A673 (cell line): Measurements from ENCODE around the gene TMEM40. TPM values are rescaled to one million over a fixed set of nuclear protein-coding genes. Genes with fewer than 3 reads are reported as not detected.

Experiments used
- BruUV-seq: library from RNA; stranded (reverse); fragments of 400-500 nt; replicated peaks from 2 replicates; lab custom pipeline; 2021; lab: Mats Ljungman, UMichigan
- CTCF ChIA-PET: fragments of 300-600 bp; sonication (Branson Sonifier 250); formaldehyde crosslinking; loops from one replicate; lab custom pipeline; 2022; ENCODE audit warnings: antibody characterized with exemption; lab: Charles Lee
- POLR2A ChIA-PET: fragments of 300-600 bp; sonication (Branson Sonifier 250); formaldehyde crosslinking; loops from one replicate; lab custom pipeline; 2022; ENCODE audit warnings: antibody characterized with exemption; ENCODE audit not compliant: low non-redundant PET; lab: Charles Lee
- DNase-seq: peaks from one replicate; pipeline ENCODE4 v3.0.0-alpha.2; 2015; ENCODE audit warnings: low spot score
- H3K27ac ChIP-seq: fragments of 200-600 bp; sonication (generic); 2 replicates; pipeline ENCODE4 v1.5.1; 2016; ENCODE audit warnings: mixed run types, low read depth, mild to moderate bottlenecking, mixed read lengths, antibody characterized with exemption, low read length; ENCODE audit not compliant: poor library complexity, severe bottlenecking
- H3K27me3 ChIP-seq: fragments of 200-600 bp; sonication (generic); replicated peaks from 2 replicates; pipeline ENCODE4 v1.6.1; 2017; ENCODE audit warnings: mixed run types, low read depth, mild to moderate bottlenecking, mixed read lengths, antibody characterized with exemption, low read length; ENCODE audit not compliant: insufficient read depth, poor library complexity
- H3K36me3 ChIP-seq: fragments of 200-600 bp; sonication (generic); 2 replicates; pipeline ENCODE4 v1.6.1; 2016; ENCODE audit warnings: mixed run types, mild to moderate bottlenecking, mixed read lengths, antibody characterized with exemption, low read length; ENCODE audit not compliant: insufficient read depth, poor library complexity, severe bottlenecking
- H3K4me1 ChIP-seq: fragments of 200-600 bp; sonication (generic); 2 replicates; pipeline ENCODE4 v1.6.1; 2017; ENCODE audit warnings: mixed run types, mild to moderate bottlenecking, mixed read lengths, antibody characterized with exemption, low read length; ENCODE audit not compliant: insufficient read depth, poor library complexity, severe bottlenecking
- H3K4me3 ChIP-seq: fragments of 200-600 bp; sonication (generic); 2 replicates; pipeline ENCODE4 v1.5.1; 2016; ENCODE audit warnings: low read depth, mixed run types, mild to moderate bottlenecking, mixed read lengths, low read length; ENCODE audit not compliant: poor library complexity, severe bottlenecking
- H3K9me3 ChIP-seq: fragments of 200-600 bp; sonication (generic); 2 replicates; pipeline ENCODE4 v1.6.1; 2016; ENCODE audit warnings: mixed run types, low read depth, mild to moderate bottlenecking, mixed read lengths, antibody characterized with exemption, low read length; ENCODE audit not compliant: poor library complexity, severe bottlenecking
- CTCF ChIP-seq: fragments of 300-800, 200-600 bp; sonication (generic); conservative IDR thresholded peaks from 2 replicates; pipeline ENCODE4 v1.5.1; 2017; ENCODE audit warnings: low read depth, mild to moderate bottlenecking, antibody characterized with exemption, low read length, moderate library complexity, mixed read lengths
- EZH2 ChIP-seq: fragments of 200-600 bp; sonication (generic); IDR thresholded peaks from 2 replicates; pipeline ENCODE4 v1.6.1; 2017; ENCODE audit warnings: borderline replicate concordance, low read depth, mild to moderate bottlenecking, mixed read lengths, antibody characterized with exemption, low read length; ENCODE audit not compliant: poor library complexity, severe bottlenecking
- intact Hi-C: fragments of 100-400 bp; cut with micrococcal nuclease; formaldehyde crosslinking; loops from one replicate; pipeline ENCODE4 v1.10.0; 2022; ENCODE audit not compliant: unreplicated experiment
- total RNA-seq: library from RNA; stranded (reverse); gene quantifications from 2 replicates; pipeline ENCODE4 v1.2.3, GENCODE V29; 2021

TMEM40 gene
- total RNA-seq, 1 experiment from 2014 or later = not detected

- CTCF ChIA-PET = no interaction called here
- H3K9me3 ChIP-seq = no peaks in the 10 kb centered on the region
- no peak overlapping the region for H3K27ac ChIP-seq
- no peak overlapping the region for H3K4me3 ChIP-seq
- POLR2A ChIA-PET = no interaction called here
- no peaks in the 10 kb centered on the region for H3K4me1 ChIP-seq
- intact Hi-C loops = no loop called here
- no peak for TF ChIP-seq CTCF
- TF ChIP-seq EZH2 = no peak
- no peak for DNase-seq
- no TSS peak for BruUV-seq
- H3K27me3 ChIP-seq = no peaks in the 10 kb centered on the region
- no peaks in the 10 kb centered on the region for H3K36me3 ChIP-seq
These were observed 25.5 kb downstream of the TMEM40 start for GRCh38 chr3:12733566-12733965.

- no peak overlapping the region for H3K4me3 ChIP-seq
- no peaks in the 10 kb centered on the region for H3K27me3 ChIP-seq
- DNase-seq = no peak
- CTCF ChIA-PET = no interaction called here
- TF ChIP-seq EZH2 = no peak
- no peak for TF ChIP-seq CTCF
- no peaks in the 10 kb centered on the region for H3K9me3 ChIP-seq
- intact Hi-C loops = no loop called here
- no peak overlapping the region for H3K27ac ChIP-seq
- POLR2A ChIA-PET = no interaction called here
- no peaks in the 10 kb centered on the region for H3K36me3 ChIP-seq
- no TSS peak for BruUV-seq
- no peaks in the 10 kb centered on the region for H3K4me1 ChIP-seq
These were observed 28.4 kb downstream of the TMEM40 start for GRCh38 chr3:12730506-12731242.

GRCh38 chr3:12729051-12729651, 29.9 kb downstream of the TMEM40 start:
- BruUV-seq = no TSS peak
- no peaks in the 10 kb centered on the region for H3K27me3 ChIP-seq
- no peaks in the 10 kb centered on the region for H3K9me3 ChIP-seq
- intact Hi-C loops = no loop called here
- POLR2A ChIA-PET = no interaction called here
- no peak for DNase-seq
- no peak overlapping the region for H3K27ac ChIP-seq
- H3K36me3 ChIP-seq = no peaks in the 10 kb centered on the region
- no peaks in the 10 kb centered on the region for H3K4me1 ChIP-seq
- H3K4me3 ChIP-seq = no peak overlapping the region
- TF ChIP-seq EZH2 (no peak), CTCF (no peak)
- CTCF ChIA-PET = no interaction called here
